Neuronal stem cell (in vitro differentiated cells): ENCODE results near the gene MTG2.

ENCODE experiments used
- DNase-seq: peaks from one replicate; pipeline ENCODE4 v3.0.0-alpha.2; 2013; ENCODE audit warnings: low spot score
- H2AFZ ChIP-seq: one replicate; pipeline ENCODE4 v1.6.1; 2013; ENCODE audit warnings: mild to moderate bottlenecking, low read length, inconsistent platforms
- H2AK5ac ChIP-seq: 2 replicates; pipeline ENCODE4 v1.6.1; 2013; ENCODE audit warnings: low read depth, mild to moderate bottlenecking, inconsistent platforms, low read length, moderate library complexity, mixed read lengths
- H2BK120ac ChIP-seq: 2 replicates; pipeline ENCODE4 v1.6.1; 2013; ENCODE audit warnings: low read depth, mild to moderate bottlenecking, inconsistent platforms, low read length, moderate library complexity, mixed read lengths
- H2BK12ac ChIP-seq: one replicate; pipeline ENCODE4 v1.6.1; 2013; ENCODE audit warnings: low read length, inconsistent platforms
- H2BK15ac ChIP-seq: 2 replicates; pipeline ENCODE4 v1.6.1; 2013; ENCODE audit warnings: mild to moderate bottlenecking, low read length, inconsistent platforms, mixed read lengths
- H2BK5ac ChIP-seq: one replicate; pipeline ENCODE4 v1.6.1; 2013; ENCODE audit warnings: inconsistent platforms, mild to moderate bottlenecking, low read length, moderate library complexity
- H3K14ac ChIP-seq: one replicate; pipeline ENCODE4 v1.6.1; 2013; ENCODE audit warnings: low read length, inconsistent platforms
- H3K18ac ChIP-seq: 2 replicates; pipeline ENCODE4 v1.6.1; 2013; ENCODE audit warnings: low read length, inconsistent platforms
- H3K23ac ChIP-seq: 2 replicates; pipeline ENCODE4 v1.6.1; 2013; ENCODE audit warnings: low read depth, mild to moderate bottlenecking, mixed read lengths, low read length, inconsistent platforms; ENCODE audit not compliant: poor library complexity
- H3K27ac ChIP-seq: replicated peaks from 3 replicates; pipeline ENCODE4 v1.5.1; 2013; ENCODE audit warnings: low read length, inconsistent platforms
- H3K27me3 ChIP-seq, 3 experiments: 2 replicates each; pipeline ENCODE4 v1.6.1; 2013; ENCODE audit warnings: low read length in 3 of 3, mild to moderate bottlenecking in 2 of 3, inconsistent platforms in 1 of 3, low read depth in 1 of 3, mixed read lengths in 1 of 3, moderate library complexity in 1 of 3; ENCODE audit not compliant: control insufficient read depth in 3 of 3, insufficient read depth in 3 of 3
- H3K36me3 ChIP-seq, 2 donors: replicated peaks in 1 of 2; 2 replicates each; pipeline ENCODE4 v1.6.1; 2013; ENCODE audit warnings: low read length in 2 of 2; ENCODE audit not compliant: control insufficient read depth in 2 of 2, insufficient read depth in 2 of 2
- H3K4ac ChIP-seq: 2 replicates; pipeline ENCODE4 v1.6.1; 2013; ENCODE audit warnings: inconsistent platforms, mild to moderate bottlenecking, low read length, moderate library complexity
- H3K4me1 ChIP-seq, 2 donors: 1 replicate in 1 of 2; 2 replicates in 1 of 2; pipeline ENCODE4 v1.6.1; 2013; ENCODE audit warnings: low read length in 2 of 2, low read depth in 1 of 2; ENCODE audit not compliant: control insufficient read depth in 2 of 2, insufficient read depth in 1 of 2
- H3K4me2 ChIP-seq: one replicate; pipeline ENCODE4 v1.6.1; 2013; ENCODE audit warnings: mild to moderate bottlenecking, low read length, inconsistent platforms; ENCODE audit not compliant: insufficient read depth, poor library complexity, severe bottlenecking
- H3K4me3 ChIP-seq, 2 donors: 2 replicates each; pipeline ENCODE4 v1.5.1; 2013; ENCODE audit warnings: low read length in 2 of 2, mild to moderate bottlenecking in 2 of 2, inconsistent platforms in 1 of 2, moderate library complexity in 1 of 2
- H3K79me1 ChIP-seq: one replicate; pipeline ENCODE4 v1.6.1; 2013; ENCODE audit warnings: low read depth, mild to moderate bottlenecking, inconsistent platforms, low read length, moderate library complexity
- H3K9ac ChIP-seq: one replicate; pipeline ENCODE4 v1.6.1; 2013; ENCODE audit warnings: mild to moderate bottlenecking, low read depth, low read length, inconsistent platforms; ENCODE audit not compliant: poor library complexity
- H3K9me3 ChIP-seq, 2 donors: replicated peaks in 1 of 2; 2 replicates each; pipeline versions ENCODE3 to v1.6.1; 2013; ENCODE audit warnings: low read length in 2 of 2, mild to moderate bottlenecking in 2 of 2, inconsistent platforms in 1 of 2, low read depth in 1 of 2, mixed read lengths in 1 of 2, moderate library complexity in 1 of 2; ENCODE audit not compliant: control insufficient read depth in 2 of 2, insufficient read depth in 1 of 2
- H4K8ac ChIP-seq: one replicate; pipeline ENCODE4 v1.6.1; 2013; ENCODE audit warnings: low read depth, mild to moderate bottlenecking, inconsistent platforms, low read length, moderate library complexity
- H4K91ac ChIP-seq: one replicate; pipeline ENCODE4 v1.6.1; 2013; ENCODE audit warnings: low read length, low read depth, mild to moderate bottlenecking, inconsistent platforms; ENCODE audit not compliant: poor library complexity
- WGBS, 2 donors: extraction: QIAGEN DNeasy Blood & Tissue Kit; methylation state at CpG; one replicate each; pipeline ENCODE4 v1.1.7; 2013; ENCODE audit warnings: missing lambda C conversion rate in 2 of 2, mixed read lengths in 1 of 2; ENCODE audit not compliant: insufficient read length in 2 of 2, insufficient replicate concordance in 1 of 2; ENCODE audit errors: extremely low coverage in 2 of 2; 5-methylcytosine and 5-hydroxymethylcytosine counted together

The MTG2 gene

GRCh38 chr20:62177307-62177706, 5.5 kb upstream of the MTG2 start:
- Histone ChIP-seq H3K27me3 (no peaks in the 10 kb centered on the region), H3K36me3 (peaks cover 30 to 87% of the 10 kb centered on the region in 2 donors)
- WGBS, 2 donors = no CpG with 5 or more reads among the region's 9 CpGs

DNA sequence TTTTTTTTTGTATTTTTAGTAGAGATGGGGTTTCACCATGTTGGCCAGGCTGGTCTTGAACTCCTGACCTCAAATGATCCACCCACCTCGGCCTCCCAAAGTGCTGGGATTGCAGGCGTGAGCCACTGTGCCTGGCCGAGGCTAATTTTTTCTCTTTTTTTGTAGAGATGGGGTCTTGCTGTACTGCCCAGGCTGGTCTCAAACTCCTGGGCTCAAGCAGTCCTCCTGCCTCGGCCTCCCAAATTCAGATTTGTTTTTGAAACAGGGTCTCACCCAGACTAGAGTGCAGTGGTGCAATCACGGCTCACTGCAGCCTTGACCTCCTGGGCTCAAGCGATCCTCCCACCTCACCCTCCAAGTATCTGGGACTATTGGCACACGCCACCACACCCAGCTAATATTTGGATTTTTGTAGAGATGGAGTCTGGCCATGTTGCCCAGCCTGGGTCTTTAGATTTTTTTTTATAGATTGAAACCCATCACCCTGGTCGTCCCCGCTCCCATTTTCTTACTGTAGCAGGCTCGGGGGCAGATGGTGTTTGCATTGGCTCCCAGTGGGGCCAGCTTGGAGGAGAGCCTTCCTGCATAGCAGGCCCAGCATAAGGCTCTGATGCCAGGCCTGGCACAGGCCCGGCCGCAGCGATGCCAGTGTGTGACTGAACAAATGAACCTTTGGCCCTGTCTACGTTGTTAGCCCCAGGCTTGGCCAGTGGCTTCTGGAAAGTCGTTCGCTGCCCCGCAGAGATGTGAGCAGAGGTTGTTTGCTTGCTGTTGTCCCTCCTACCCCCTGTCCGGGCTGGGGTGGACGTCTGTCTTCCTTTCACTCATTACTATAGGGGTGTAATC, 4.3 kb upstream of the MTG2 start:
- WGBS, 2 donors = no CpG with 5 or more reads among the region's 19 CpGs
- H2AFZ ChIP-seq = no peak overlapping the region

More at GRCh38 chr20:62177307-62177706, 5.5 kb upstream of the MTG2 start:
- Histone ChIP-seq H2BK120ac (no peak overlapping the region), H3K79me1 (peaks cover 3% of the 10 kb centered on the region), H3K4me2 (no peak overlapping the region), H2BK15ac (no peak overlapping the region), H3K4ac (no peak overlapping the region), H3K18ac (no peak overlapping the region), H4K8ac (no peak overlapping the region), H3K4me1 (peaks cover 0 to 3% of the 10 kb centered on the region in 2 donors), H2BK12ac (no peak overlapping the region), H3K9ac (no peak overlapping the region), H4K91ac (no peak overlapping the region), H3K4me3 (no peak overlapping the region), H3K14ac (no peak overlapping the region), H3K9me3 (no peaks in the 10 kb centered on the region), H3K27ac (no peak overlapping the region), H2AK5ac (no peak overlapping the region), H2BK5ac (no peak overlapping the region), H2AFZ (no peak overlapping the region), H3K23ac (no peak overlapping the region)
- DNase-seq = no peak

GRCh38 chr20:62179162-62179504, 3.7 kb upstream of the MTG2 start:
- no peak overlapping the region for H3K4ac ChIP-seq
- H2AFZ ChIP-seq = no peak overlapping the region
- no peak overlapping the region for H3K18ac ChIP-seq
- DNase-seq = no peak
- peaks cover 3 to 8% of the 10 kb centered on the region in 2 donors for H3K4me1 ChIP-seq
- no peak overlapping the region for H4K91ac ChIP-seq
- H3K14ac ChIP-seq = no peak overlapping the region
- peaks cover 6% of the 10 kb centered on the region for H3K79me1 ChIP-seq
- H2BK15ac ChIP-seq = no peak overlapping the region
- no peak overlapping the region for H3K4me2 ChIP-seq
- H3K9me3 ChIP-seq = no peaks in the 10 kb centered on the region
- H3K36me3 ChIP-seq = peaks cover 26 to 71% of the 10 kb centered on the region in 2 donors
- no peak overlapping the region for H3K27ac ChIP-seq
- WGBS, 2 donors = no CpG with 5 or more reads among the region's 14 CpGs
- H3K23ac ChIP-seq = no peak overlapping the region
- H2BK12ac ChIP-seq = no peak overlapping the region
- H2BK120ac ChIP-seq = no peak overlapping the region
- no peaks in the 10 kb centered on the region for H3K27me3 ChIP-seq
- peak overlapping the region; percentile 21 for H3K9ac ChIP-seq
- H3K4me3 ChIP-seq = no peak overlapping the region
- no peak overlapping the region for H2AK5ac ChIP-seq
- H2BK5ac ChIP-seq = peak overlapping the region; percentile 87
- H4K8ac ChIP-seq = peak overlapping the region; percentile 0

More for the DNA sequence above, 4.3 kb upstream of the MTG2 start:
- Histone ChIP-seq H2AK5ac (no peak overlapping the region), H2BK12ac (no peak overlapping the region), H2BK15ac (no peak overlapping the region), H3K27ac (no peak overlapping the region), H3K14ac (no peak overlapping the region), H3K9me3 (no peaks in the 10 kb centered on the region), H4K91ac (no peak overlapping the region), H3K4me2 (no peak overlapping the region), H3K27me3 (no peaks in the 10 kb centered on the region), H3K4me1 (peaks cover 2 to 4% of the 10 kb centered on the region in 2 donors), H3K23ac (no peak overlapping the region), H2BK120ac (no peak overlapping the region), H3K36me3 (peaks cover 28 to 76% of the 10 kb centered on the region in 2 donors), H2BK5ac (peak overlapping the region; percentile 87), H3K4me3 (no peak overlapping the region), H3K9ac (no peak overlapping the region), H3K18ac (no peak overlapping the region), H3K79me1 (peaks cover 6% of the 10 kb centered on the region), H4K8ac (no peak overlapping the region), H3K4ac (no peak overlapping the region)
- no peak for DNase-seq

- Histone ChIP-seq H2BK15ac (no peak overlapping the region), H3K27ac (no peak overlapping the region), H3K36me3 (peaks cover 14 to 45% of the 10 kb centered on the region in 2 donors), H3K4ac (no peak overlapping the region), H3K4me2 (no peak overlapping the region), H2BK12ac (no peak overlapping the region), H3K9ac (no peak overlapping the region), H3K9me3 (no peaks in the 10 kb centered on the region), H2BK120ac (no peak overlapping the region), H3K23ac (no peak overlapping the region), H3K4me1 (peaks cover 3 to 8% of the 10 kb centered on the region in 2 donors), H4K91ac (no peak overlapping the region), H4K8ac (no peak overlapping the region), H3K27me3 (no peaks in the 10 kb centered on the region), H3K14ac (no peak overlapping the region), H3K79me1 (peaks cover 3% of the 10 kb centered on the region), H2AK5ac (no peak overlapping the region), H3K18ac (no peak overlapping the region), H3K4me3 (peak overlapping the region in 1 of 2 donors; percentile 100), H2AFZ (no peak overlapping the region), H2BK5ac (no peak overlapping the region)
- DNase-seq = no peak
- WGBS, 2 donors = no CpG with 5 or more reads among the region's 2 CpGs
These were observed 1.0 kb upstream of the MTG2 start for GRCh38 chr20:62181808-62182207.
